AML-193 (cell line): ENCODE data around the gene SMYD3.
"Not testable (repeated sequence)": the region's sequence is repeated elsewhere in the genome, so short reads cannot be mapped to it uniquely, and the experiment has no call there.

Source experiments
- DNase-seq, 2 experiments: peaks; one replicate each; lab custom pipeline; 2025; lab: John Stamatoyannopoulos, UW

SMYD3 gene

DNA sequence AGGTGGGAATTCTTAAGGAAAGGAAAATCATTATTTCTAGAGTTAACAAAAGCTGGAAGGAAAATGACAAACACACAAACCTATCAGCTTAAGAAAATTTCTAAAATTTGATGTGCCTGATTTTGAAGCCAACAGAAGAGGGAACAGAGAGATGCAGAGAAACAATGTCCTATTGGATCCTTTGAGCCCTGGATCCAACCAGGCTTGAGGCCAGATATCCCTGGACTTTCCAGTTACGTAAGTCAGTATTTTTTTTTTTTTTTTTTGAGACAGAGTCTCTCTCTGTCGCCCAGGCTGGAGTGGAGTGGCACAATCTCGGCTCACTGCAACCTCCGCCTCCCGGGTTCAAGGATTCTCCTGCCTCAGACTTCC lies 703.4 kb downstream of the SMYD3 start:
- no peak for DNase-seq

DNA sequence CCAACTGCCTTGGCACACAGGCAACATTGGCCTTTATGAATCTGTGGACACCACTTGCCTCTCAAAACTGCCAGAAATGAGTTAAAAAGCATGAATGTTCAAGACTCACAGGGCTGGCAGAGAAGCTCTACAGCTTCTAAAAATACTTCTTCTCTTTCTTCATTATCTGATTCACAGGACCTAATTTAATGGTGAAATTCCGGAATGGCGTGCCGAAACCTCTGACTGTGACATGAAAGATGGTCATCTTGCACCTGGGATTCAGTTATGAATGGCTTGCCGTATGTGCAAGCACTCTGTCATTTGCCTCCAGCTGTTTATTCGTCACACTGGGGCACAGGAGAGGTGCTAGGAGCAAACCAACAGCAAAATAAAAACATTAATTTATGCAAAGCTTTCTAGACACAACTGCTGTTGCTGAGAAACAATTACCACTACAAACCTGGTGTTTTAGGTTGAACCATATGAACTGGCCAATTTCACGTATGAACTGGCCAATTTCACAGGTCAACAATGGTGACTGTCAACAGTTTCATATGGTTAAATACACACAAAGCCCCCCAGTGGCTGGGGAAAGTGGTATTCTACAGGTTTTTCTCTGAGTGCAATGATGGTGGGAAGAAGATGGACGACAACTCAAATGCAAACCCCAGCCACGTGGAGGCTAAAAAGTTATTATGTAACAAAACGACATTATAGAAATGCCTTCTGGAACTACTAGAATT lies 704.0 kb downstream of the SMYD3 start:
- no peak for DNase-seq

DNA sequence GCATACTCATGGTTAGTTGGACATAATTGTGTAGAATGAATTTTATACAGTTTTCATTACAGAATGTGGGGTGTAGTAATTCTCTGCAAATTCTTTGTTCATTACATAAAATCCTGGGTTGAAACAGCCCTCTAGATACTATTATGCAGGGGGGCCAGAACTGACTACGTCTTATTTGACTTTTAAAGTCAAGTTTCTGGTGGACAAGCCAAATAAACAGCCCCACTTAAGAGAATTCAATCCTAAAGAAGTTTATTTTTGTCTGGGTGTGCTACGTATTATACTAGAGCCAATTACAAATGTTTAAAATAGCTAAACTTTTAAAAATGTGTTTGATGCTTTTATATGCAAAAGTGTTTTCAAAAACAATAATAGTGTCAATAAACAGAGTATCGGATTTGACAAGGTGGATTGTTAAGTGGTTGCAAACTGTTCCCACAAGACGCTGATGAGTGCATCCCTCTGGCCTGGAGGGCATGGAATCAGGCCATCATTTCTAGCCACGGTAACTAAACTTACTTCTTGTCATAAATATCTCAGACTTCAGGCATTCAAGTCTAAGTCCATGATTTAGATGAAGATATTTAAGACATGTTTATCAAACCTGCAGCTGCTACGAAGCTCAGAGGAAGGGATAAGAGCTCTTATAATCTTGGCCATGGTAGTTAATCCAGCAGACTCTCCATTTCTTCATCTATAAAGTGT lies 706.0 kb downstream of the SMYD3 start:
- DNase-seq: no peak

DNA sequence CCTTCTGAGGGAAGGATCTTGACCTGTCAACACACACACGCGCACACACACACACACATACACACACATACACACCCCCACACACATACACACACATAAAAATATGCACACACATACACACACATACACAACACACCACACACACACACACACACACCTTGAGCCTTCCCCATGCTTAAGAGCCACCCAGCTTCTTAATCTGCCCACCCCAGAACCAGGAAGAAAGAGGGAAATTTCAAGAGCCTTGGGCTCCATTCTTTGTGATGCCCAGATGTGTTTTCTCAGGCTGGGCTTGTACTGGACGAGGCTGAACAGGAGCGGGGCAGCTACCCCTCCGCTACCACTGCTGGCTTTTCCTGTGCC lies 708.7 kb downstream of the SMYD3 start:
- no peak for DNase-seq

DNA sequence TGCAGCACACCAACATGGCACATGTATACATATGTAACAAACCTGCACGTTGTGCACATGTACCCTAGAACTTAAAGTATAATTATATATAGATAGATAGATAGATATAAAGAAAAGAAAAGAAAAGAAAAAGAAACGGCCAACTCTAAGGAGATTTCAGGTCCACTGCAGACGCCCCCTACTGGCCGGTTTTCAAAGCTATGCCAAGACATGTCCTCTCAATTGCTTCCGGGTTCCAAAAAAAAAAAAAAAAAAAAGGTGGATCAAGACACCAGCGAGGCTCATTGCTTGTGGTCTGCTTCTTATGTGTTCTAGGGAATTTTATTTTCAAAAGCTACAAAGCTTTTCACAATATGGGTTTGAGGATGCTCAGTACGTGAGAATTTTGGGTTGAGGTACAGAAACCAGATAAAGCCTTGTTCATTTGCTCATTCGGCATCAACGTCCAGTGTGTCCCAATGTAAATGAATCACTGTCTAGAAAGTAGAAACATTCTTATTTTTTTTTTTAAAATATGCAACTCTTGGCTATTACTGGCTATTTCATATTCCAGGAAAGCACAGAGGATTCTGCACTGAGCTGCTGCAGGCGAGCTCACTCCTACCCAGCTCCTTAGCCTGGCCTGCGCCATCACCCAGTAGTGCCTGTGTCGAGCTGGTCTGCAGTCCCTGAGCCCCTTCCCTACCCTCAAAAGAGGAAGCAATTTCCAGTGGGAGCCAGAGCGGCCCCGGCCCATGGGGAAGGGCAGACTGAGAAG lies 709.3 kb downstream of the SMYD3 start:
- DNase-seq: peak; percentile 5 to 7

DNA sequence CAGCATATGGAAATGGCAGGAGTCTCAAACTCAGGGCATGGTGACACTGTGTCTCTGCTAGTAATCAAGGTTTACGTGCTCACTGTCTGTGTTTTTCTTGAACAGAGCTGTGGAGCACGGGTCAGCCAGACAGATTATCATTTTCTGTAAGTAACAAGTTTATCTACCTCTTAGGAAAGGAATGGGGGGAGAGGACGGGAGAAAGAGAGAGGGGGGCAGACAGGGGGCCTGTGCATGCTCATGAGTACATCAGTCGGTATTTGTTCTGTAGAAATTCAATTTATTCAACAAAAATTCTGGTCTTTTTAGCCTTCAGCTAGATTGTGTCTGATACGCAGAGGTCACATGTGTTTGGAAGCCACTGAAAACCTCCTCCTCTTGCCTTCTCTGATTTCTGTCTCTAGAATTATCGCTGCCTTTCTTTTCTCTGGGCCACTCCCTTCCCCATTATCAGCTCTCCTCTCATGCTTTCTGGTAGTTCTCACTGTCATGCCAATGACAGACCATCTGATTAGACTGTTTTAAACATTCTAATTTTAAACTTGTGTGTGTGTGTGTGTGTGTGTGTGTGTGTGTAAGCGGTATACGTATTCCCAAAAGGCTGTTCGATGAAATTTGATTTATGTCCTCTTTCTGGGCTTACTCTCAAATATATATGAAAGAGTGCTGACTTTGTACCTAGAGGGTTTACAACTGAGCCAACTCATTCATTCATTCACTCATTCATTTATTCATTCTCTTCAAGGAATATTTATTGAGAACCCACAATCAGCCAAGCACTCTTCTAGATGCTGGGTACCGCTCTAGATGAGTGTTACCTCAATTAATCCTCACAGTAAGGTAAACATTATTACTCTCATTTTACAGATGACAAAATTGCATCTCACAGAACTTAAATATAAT lies 715.4 kb downstream of the SMYD3 start:
- DNase-seq: no peak

DNA sequence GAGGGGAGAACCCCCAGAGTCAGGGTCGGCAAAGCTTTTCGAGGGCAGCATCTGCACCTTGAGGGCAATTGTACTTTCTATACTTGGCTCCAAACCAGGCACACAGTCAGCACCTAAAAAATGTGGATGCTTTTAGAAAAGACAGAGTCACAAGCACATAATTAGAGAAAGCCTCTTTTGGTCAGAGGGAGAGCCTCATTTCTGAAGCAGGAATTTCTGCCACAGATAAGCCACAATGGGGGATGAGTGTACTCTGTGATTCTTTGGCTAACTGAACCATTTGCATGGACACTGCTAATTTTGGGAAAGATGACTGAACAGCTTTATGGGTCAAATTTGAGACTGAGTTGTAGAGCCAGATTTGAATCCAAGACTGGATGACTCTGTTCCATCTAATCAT lies 716.6 kb downstream of the SMYD3 start:
- no peak for DNase-seq

DNA sequence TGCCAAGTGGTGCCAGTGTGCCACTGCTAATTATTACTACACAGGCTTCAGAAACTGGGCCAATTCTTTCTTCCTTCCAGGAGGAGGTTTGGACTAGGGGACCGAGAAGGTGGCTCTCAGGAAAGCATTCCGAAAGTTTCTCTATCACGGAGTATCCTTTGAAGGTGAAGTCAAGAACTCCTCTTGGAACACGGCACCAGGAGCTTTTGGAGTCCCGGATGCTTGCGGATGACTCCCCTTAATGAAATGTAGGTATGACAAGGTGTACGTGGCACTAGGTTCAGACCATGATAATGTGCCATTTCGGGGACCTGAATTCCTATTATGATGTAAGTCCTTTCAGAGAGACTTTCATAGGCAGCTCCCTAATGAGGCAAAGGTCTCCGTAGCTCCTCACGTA lies 718.2 kb downstream of the SMYD3 start:
- DNase-seq: no peak

DNA sequence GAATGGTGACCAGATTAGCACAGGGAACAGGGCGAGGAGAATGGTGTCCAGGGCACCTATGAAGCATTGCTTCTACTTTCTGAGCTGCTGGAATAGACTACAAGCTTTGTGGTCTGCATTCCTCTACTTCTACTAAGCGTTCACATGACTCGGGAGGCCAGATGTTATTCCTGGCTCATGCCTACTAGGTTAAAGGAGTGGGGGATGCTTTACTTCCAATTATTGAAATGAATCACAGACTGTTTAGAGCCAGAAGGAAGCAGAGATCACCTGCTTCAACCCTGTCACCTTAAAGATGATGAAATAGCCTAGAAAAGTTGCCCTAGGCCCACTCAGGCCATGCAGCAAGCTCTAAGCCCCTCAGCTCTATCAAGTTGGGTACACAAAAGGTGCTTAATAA lies 718.8 kb downstream of the SMYD3 start:
- DNase-seq: no peak

DNA sequence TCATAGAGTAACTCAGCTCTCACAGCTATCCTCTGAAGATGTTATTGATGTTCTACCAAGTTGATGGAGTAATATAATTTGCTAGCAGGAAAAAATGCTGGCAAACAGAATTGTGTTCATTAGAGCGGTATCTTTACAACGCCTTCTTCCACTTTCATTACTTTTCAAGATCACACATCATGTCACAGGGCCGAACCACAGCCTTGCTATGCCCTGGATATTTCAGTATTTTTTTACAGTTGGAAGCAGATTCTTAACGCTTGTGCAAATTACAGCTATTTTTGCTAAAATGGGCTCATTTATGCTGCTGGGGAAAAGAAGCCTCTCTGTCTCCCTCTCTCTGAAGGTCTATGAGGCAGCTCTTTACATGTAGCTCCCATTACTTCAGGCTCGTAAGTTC lies 720.1 kb downstream of the SMYD3 start:
- no peak for DNase-seq

DNA sequence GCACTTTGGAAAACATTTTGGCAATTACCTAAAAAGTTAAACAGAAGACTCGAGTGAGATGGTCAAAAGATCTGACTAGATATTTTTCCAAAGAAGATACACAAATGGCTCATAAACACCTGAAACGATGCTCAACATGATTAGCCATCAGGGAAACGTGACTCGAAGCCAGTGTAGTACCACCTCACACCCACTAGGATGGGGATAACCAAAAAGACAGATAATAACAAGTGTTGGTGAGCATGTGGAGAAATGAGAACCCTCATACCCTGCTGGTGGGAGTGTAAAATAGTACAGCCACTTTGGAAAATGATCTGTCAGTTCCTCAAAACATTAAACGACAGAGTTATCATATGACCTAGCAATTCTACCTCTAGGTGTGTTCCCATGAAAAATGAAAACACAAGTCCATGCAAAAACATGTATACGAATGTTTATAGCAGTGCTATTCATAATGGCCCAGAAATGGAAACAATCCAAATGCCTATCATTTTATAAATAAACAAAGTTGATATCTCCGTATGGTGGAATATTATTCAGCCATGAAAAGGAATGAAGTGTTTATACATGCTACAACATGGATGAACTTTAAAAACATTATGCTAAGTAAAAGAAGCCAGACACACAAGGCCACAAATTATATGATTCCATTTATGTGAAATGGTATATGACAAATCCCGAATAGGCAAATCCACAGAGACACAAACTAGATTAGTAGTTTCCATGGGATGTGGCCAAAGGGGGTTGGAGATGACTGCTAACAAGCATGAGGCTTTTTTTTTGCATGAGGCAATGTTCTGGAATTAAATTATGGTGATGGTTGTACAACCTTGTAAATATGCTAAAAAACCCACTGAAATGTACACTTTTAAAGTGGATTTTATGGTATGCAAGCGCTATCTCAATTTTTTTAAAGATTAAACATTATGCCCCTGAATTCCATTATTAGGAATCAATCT lies 727.0 kb downstream of the SMYD3 start:
- DNase-seq: no peak

DNA sequence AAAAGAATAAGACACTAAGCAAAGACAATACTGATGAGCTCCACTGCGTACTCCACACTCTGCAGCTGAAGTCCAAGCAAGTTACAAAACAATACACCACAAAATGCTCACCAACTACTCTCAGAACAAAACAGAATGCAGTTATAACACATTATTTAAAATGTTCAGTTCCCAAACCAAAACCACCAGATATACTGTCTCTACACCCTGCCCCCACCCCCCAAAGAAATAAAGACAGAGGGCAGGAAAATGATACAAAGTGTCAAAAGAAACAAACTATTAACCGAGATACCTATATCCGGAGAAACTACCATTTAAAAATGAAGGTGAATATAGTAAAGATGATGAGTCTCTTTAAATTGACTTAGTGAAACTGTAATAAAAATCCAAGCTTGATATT lies 729.3 kb downstream of the SMYD3 start:
- DNase-seq: no peak

DNA sequence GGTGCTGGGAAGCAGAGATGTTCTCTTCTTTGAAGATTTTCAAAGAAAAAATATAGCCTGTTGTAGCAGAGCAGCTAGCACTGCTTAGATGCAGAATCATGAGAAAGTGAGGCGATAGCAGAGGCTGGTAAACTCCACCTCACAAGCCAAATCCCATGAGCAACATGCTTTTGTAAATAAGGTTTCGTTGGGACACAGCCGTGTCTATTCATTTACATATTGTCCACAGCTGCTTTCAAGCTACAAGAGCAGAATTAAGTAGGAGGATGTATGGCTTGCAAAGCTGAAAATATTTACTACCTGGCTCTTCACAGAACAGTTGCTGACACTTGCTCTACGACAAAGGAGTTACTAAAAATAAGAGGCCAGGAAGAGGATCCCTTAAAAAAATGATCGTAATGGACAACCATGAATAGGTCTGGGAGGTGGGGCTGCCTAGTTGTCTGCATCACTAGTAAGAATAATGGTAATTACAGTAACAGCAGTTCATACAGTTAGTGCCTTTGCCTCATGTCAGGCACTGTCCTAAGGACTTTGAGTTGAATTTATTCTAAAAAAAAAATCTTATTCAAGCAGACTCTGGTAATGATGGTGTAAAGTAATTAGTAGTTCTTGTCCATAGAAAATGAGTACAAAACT lies 730.3 kb downstream of the SMYD3 start:
- no peak for DNase-seq

DNA sequence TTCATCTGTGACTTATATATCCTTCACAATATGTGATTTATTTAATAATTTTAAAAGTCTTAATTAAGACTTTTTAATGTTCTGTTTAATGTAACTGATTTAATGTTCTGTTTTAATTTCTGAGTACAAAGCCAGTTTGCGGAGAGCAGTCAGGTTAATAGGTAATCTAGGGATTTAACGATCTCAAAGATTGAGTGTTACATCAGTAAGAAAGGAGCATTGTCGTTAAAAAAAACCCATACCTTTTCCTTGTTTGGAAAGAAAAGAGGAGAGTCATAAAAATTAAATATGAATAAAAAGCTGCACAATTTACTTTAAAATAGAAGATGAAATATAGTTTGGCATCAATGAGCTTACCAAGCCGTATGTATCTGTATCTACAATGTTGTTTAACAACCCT lies 730.9 kb downstream of the SMYD3 start:
- no peak for DNase-seq

DNA sequence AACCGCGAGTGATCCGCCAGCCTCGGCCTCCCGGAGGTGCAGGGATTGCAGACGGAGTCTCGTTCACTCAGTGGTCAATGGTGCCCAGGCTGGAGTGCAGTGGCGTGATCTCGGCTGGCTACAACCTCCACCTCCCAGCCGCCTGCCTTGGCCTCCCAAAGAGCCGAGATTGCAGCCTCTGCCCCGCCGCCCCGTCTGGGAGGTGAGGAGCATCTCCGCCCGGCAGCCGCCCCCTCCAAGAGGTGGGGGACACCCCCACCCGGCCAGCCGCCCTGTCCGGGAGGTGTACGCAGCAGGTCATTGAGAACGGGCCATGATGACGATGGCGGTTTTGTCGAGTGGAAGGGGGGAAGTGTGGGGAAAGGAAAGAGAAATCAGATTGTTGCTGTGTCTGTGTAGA lies 732.1 kb downstream of the SMYD3 start:
- DNase-seq: not testable (repeated sequence)

DNA sequence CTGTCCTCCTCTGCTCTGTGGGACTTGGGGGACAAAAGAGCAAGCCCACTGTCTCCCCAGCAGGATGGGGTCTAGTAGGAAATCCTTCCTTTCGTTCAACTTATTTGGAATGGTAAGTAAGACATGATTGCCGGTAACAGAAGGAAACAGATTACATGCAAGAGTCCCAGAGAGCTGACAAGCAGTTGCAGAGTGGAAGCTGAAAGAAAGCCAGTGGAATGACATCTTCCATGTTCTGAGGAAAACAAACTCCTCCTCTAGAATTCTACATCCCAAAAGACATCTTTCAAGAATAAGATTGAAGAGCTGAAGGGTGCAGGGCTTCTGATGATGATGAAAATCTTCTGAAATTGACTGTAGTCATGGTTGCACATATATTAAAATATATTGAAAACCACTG lies 732.9 kb downstream of the SMYD3 start:
- no peak for DNase-seq

DNA sequence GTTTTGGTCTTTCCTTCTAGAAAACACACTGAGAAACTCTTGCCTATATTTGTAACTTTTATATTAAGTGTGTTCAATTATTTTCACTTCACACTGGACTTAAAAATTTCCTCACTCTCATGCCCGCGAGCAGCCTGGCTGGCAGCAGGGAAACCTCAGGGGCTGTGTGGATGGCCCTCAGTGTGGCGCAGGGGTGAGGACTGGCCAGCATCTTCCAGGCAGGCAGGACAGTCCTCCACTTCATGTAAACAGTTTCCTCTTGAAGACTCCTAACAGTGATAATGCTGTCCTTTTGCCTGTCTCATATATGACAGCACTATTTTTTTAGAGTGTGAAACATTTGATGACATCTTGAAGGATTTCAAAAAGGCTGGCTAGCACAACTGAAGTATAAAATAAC lies 733.7 kb downstream of the SMYD3 start:
- DNase-seq: no peak

DNA sequence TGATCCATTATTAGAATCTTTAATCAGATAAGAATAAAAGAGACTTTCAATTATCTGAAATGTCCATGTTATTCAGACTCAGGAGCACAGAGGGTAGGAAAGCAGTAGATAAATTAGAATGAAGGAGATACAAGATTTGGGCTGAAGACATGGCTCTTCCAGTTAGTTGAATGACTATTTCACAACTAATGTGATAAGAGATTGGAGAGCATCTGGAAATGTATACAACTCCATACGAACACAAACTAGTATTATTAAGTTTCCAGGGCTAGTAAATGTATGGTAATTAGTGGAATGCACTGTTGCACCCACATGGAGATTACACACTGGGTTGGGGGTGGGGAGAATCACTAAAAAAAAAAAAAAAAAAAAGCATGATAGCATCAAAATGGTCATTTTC lies 734.3 kb downstream of the SMYD3 start:
- DNase-seq: no peak

DNA sequence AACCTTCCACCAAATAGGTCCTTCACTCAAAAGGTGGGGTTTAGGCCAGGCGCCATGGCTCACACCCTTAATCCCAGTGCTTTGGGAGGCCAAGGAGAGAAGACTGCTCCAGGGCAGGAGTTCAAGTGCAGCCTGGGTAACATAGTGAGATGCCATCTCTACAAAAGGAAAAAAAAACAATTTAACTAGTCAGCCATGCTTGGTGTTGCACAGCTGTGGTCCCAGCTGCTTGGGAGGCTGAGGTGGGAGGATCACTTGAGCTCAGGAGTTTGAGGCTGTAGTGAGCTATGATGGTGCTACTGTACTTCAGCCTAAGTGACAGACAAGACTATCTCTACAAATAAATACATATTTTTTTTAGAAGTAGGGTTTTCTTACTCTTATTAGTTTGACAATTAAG lies 734.8 kb downstream of the SMYD3 start:
- DNase-seq: no peak

DNA sequence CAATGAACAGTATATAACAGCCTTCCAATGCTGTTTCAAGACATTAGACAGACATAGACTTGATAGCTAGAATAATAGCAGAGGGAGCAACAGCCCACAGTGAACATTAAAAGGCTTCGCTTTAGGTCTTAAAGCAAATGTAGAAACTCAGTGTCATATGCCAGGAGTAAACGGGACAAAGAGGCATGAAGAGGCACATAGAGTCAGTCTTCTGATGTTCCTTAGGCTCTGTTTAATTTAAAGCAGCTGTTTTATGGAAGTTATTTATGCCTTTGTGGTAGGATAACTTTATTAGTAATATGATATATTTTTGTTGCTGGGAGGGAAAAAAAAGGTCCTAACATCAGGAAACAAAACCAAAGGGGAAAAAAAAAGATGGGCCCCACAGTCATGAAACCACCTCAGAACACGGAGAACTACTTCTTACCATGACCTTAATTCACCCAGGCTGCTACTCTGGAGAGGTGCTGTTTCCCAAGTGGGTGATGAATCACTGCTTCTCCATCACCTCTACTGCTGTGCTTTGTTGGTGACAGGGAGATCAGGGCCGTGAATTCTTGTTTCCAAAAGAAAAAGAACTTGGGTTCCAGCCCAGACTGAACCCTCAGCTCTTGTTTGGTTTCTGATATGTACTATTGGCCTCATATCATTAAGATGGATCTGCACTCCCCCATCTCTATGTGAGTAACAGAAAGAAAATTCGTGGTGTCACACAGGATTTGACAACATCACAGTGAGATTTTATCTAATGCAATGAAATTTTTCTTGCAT lies 735.4 kb downstream of the SMYD3 start:
- no peak for DNase-seq
